DMS53 treated with DMSO at 0.1 percent for 48 hours (cell line): ENCODE results near the gene CRTC3.
"Not testable (repeated sequence)": the region's sequence is repeated elsewhere in the genome, so short reads cannot be mapped to it uniquely, and the experiment has no call there.

ENCODE experiments used
- DNase-seq: peaks from one replicate; lab custom pipeline; 2025; ENCODE audit not compliant: unreplicated experiment; lab: John Stamatoyannopoulos, UW

CRTC3 gene

DNA sequence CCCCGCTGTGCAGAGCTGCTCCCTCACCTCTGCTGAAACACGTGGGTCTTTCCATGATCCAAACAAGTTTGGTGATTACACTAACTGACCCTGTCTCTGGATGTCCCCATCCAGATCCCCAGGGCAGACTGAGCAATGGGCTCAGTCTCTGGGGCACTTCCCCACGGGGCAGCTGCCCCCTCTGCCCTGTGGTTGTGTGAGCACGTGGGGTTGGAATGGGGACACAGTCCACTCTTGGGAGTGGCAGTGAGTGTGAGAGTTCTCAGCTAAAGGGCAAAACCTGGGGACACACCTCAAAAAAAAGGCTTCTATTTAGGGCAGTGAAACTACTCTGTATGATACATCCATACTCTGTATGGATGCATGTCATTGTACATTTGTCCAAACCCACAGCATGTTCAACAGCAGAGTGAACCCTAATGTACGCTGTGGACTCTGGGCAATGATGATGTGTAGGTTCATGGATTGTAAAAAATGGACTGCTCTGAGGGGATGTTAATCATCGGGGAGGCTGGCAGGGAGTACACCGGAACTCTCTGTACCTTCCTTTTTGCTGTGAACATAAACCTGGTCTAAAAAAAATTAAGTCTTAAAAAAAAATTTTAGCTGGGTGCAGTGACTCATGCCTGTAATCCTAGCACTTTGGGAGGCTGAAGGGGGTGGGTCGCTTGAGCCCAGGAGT, 137.5 kb downstream of the CRTC3 start:
- DNase-seq = no peak

DNA sequence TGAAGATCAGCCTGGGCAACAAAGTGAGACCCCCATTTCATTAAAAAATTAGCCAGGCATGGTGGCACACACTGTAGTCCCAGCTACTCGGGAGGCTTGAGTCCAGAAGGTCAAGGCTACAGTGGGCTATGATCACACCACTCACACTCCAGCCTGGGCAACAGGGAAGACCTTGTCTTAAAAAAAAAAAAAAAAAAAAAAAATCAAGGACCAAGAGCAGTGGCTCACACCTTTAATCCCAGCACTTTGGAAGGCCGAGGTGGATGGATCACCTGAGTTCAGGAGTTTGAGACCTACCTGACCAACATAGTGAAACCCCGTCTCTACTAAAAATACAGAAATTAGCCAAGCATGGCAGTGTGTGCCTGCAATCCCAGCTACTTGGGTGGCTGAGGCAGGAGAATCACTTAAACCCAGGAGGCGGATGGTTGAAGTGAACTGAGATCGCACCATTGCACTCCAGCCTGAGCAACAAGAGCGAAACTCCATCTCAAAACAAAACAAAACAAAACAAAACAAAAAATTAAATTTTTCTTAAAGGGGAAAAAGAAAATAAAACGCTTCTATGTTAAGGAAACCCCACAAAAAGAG, 138.1 kb downstream of the CRTC3 start:
- DNase-seq = not testable (repeated sequence)

DNA sequence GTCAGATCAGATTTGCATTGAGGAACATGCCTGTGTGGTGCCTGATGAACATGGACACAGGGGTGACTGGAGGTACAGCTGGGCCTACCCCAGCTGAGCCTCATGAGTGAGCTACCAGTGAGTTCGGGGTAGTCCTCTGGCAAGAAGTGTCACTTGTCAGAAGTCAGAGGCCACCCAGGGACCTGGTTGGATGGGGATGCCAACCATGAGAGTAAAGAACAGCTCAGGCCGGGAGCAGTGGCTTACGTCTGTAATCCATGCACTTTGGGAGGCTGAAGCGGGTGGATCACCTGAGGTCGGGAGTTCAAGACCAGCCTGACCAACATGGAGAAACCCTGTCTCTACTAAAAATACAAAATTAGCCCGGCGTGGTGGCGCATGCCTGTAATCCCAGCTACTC, 140.9 kb downstream of the CRTC3 start:
- DNase-seq = not testable (repeated sequence)

DNA sequence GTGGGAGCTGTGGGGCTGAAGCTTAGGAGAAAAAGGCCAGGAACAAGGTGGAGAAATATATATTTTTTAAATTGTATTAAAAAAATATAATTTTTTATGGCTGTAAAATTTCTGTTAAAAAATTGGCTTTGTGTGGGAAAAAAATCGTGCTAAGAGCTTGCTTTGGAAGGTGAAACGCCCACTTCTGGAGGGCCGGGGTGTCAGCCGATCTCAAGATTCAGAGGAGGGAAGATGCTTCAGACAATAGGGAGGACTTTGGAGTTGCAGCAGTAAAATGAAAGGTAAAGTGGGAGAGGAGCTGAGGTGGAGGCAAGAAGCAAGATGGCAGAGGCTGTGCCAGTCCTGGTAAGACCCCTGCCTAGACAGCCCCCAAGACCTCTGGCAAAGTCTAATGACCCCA, 141.5 kb downstream of the CRTC3 start:
- no peak for DNase-seq

DNA sequence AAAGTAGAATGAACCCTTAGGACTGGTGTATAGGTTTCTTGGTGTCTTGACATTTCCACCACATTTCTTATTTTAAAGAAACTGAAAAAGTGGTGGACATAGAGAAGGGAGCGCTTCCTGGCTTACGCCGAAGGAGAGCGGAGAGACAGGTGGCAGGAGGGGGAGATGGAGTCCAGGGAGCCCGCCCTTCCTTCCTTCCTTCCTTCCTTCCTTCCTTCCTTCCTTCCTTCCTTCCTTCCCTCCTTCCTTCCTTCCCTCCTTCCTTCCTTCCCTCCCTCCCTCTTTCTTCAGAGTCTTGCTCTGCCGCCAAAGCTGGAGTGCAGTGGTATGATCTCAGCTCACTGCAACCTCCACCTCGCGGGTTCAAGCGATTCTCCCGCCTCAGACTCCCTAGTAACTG, 143.6 kb downstream of the CRTC3 start:
- not testable (repeated sequence) for DNase-seq

DNA sequence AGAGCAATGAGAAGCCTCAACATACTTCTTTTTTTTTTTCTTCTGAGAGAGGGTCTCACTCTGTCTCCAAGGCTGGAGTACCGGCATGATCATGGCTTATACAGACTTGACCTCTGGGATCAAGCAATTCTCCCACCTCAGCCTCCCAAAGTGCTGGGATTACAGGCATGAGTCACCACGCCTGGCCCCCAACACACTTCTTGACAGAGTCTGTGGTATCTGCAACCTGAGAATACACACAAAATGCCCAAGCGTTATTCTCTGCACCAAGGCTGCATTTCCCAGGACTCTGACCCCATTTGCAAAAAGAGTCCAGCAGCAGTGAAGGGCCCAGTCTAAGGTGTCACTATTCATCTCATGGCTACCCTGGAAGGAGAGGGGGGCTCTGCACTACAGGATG, 144.8 kb downstream of the CRTC3 start:
- DNase-seq = no peak

DNA sequence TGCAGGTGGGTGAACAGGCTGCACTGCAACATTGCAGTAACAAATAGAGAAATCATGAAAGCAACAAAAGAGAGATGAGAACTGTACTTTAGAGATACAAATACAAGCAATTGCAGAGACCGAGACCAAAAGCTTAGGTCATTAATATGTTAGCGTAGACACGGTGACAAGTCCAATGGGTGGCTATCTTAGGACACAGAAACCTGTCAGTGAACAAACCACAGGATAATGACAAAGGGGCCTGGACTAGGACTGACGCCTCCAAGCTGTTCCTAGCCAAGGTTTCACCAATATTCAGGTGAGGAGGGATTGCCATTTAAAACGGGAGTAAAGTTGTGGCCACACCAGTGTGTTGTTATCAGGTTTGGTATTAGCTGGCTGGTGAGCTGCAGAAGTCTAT, 145.7 kb downstream of the CRTC3 start:
- no peak for DNase-seq

DNA sequence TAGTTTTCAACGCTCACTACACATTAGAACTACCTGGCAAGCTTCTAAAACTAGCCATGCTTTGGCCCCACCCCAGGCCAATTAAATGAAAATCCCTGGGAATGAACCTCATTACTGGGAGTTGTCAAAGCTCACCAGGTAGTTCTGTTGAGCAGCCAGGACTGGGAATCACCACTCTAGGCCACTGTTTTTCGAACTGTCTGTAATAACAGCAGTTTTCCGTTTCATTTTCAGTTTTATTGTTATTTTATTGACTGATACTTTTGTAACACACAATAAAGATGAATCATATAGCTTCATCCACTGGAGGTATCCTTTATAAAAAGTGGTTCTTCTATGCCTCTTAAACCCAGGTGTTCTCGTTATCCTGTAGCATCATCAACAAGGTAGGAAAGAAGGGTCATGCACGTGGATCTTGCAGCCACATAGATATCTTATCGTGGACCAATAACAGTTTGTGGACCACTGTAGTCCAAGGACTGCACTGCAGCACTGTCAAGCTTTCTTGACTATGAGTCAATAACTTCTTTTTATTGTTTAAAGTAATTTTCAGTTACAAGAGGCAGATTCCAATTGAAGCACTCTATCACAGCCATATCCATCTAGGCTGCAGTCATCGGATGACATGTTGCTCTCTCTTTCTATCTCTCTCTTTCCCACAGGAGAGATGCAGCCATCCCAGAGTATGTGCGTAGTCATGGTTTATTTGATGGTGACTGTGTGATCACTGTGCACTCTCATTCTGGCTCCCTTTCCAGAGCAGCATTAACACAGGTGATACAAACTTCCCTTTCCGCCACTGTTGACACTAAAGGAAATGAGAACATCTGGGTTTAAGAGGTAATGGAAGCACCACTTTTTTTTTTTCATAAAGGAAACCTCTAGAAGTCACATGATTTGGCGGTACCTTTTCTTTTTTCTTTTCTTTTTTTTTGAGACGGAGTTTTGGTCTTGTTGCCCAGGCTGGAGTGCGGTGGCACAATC, 148.4 kb downstream of the CRTC3 start:
- no peak for DNase-seq

DNA sequence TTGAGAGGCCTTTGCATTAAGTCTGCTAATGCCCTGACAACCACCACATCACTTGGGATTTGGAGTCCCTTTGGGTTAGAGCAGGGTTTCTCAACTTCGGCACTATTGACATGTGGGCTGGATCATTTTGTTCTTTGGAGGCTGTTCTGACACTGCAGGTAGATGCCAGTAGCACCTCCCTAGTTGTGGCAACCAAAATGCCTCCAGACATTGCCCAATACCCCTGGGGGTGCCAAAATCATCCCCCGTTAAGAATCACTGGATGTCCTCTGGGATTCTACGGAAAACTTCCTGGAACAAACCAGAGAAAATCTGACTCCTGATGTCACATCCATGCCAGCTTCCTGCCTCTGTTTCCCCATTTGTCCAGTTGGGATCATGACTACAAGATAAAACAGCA, 150.2 kb downstream of the CRTC3 start:
- DNase-seq = no peak

DNA sequence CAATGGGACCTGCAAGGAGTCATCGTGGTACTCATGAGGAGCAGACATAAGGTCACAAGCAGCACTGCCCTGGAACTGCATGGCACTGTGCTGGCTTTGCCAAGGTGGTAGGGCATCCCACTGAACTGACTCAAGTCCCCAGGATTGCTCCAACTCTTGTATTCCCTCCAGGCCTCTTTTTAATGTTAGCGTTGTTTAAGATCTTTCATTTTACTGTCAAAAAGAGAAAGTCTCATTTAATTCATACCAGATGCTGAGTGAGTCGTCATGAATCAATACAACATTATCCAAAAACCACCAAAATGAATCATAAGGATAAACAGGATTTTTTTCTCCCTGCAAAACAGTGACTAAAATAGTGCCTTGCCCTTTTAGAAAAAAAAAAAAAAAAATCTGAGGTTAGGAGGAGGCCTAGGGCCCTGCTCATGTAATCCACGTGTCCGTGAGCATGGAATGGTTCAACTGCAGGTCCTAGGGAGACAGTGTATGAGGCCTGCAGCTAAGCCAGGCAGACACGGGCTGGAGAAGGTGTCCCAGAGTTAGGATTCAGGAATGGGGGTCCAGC, 150.7 kb downstream of the CRTC3 start:
- no peak for DNase-seq

DNA sequence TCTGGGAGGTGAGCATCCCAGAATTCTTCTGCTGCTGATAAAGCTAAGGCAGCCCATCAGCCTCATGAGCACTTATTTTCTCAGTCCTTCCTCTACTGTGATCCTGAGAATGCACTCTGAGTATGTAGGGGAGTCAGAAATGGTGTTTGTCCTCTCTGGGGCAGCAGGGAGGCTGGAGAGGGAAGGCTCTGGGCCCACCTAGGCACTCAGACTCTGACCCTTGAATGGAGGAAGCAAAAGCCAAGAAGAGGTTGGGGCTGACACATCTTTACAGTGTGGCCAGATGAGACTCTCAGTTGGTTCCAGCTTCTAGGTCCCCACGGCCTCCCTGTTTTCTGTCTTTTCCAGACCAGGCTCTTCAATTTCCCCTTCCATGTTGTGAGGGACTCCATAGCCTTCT, 151.3 kb downstream of the CRTC3 start:
- DNase-seq = no peak

DNA sequence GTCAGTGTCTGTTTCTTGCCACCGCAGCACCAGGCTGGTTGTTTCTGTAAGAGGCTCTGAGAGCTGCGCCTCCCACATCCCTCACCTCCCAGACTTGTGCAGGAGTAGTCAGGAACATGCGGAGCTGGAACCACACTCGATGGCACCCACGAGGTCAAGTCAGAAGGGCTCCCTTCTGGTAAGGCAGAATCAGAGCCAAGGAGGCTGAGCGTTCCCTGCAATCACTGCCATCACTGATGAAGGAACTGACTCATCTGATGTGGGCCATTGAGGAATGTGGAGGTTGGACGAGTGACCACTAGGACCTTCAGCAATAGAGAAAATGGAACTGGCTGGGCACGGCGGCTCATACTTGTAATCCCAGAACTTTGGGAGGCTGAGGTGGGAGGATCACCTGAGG, 151.8 kb downstream of the CRTC3 start:
- no peak for DNase-seq

DNA sequence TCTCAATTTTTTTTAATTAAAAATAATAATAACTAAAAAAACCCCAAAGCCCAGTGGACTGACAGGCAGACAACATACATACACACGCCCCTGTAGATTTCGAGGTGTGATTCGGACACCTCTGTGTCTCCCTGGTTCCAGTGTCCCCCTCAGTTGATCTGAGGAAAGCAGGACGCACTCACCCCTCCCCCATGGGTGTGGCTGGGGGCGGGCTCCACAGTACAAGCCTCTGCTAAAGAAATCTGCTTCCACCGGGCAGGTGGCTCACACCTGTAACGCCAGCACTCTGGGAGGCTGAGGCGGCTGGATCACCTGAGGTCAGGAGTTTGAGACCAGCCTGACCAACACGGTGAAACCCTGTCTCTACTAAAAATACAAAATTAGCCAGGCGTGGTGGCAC, 153.6 kb downstream of the CRTC3 start:
- DNase-seq = no peak

DNA sequence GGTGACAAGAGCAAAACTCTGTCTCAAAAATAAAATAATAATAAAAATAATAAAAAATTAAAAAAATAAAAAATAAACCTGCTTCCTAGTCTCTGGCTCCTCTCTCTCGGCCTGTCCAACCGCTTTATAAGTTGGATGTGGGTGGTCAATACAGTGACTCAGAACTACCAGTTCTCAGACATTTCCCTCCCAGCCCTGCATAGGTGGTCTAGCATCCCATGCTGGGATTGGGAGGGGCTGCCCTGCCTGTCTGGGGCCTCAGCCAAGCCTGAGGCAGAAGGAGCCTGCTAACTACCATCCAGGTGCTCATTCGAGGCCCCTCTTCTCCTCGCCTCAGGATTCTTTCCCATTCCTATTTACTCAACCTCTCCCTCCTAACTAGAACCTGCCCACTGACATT, 154.2 kb downstream of the CRTC3 start:
- no peak for DNase-seq

DNA sequence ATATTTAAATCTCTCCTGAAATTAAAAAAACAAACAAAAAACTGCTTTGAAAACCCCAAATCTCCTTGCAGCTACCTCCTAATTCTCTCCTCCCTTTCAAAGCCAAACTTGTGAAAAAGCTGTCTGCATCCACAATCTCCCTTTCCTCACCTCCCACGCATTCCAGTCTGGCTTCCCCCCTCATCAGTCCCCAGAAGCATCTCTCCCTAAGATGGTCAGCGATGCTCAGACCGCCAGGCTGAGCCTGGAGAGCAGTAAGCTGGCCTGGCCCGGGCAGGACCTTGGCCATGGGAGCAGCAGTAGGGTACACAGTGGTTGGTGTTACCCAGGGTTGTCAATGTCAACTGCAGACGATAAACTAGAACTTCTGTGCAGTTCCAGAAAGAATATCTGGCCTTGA, 154.6 kb downstream of the CRTC3 start:
- DNase-seq = no peak

DNA sequence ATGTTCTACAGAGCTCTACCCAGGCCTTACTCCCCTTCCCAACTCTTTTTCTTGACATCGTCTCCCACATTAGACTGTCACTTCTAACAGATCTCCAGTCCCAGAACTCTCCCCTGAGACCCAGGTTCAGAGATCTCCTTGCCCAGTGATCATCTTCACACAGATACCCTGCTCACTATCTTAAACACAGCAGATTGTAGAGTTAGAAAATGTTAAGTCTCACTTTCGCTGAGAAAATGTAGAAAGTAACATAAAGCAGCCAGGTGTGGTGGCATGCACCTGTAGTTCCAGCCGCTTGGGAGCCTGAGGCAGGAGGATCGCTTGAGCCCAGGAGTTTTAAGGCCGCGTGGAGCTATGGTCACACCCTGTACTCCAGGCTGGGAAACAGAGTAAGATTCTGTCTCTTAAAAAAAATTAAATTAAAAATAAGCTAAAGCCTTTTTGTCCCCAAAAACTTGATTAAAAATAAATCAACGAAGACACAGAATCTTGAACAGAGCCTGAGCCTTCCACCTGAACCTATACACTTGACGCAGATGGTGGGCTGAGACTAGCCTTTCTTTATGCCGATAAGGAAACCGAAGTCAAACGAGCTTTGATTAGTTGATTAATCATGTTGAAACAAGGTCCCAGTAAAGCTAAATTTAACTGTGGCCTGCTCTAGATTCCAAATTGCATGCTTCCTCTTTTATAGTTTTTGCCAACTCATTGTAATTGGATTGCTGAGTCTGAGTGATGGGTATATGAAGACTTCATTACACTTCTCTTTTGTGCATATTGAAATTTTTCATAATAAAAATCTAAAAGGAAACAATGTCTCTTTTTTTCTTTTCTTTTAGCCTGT, 156.1 kb downstream of the CRTC3 start:
- no peak for DNase-seq

DNA sequence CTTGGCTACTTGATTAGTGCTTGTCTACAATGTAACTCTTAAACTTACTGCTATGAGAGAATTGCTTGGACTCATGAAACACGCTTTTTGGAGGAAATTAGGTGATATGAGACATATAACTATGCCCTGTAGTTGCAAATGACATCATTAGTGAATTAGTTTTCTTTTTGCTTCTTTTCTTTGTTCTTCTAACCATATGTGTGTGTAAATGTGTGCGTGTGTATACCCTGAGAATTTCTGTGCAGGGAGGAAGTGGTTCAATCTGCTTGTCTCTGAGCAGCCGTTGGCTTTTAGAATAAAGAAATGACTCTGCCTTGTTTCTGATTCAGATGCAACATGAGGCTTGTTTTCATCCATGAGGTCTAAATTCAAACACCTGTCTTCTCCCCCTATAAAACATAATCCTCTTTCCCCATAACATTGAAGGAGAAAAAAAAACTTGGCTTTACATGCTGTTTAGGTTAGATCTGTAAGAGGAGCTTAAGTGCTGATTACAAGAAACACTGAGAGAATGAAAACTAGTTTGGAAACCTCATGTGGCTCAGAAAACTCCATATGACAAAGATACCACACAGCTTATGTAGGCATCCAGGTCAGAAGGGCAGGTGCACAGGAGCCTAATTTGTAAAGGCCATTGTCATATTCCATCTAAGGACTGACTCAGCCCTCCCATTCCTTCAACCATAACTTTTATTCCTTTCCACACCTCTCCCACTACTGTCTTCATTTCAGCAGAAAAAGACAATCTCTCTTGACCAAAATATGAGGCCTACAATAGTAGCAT, 156.9 kb downstream of the CRTC3 start:
- no peak for DNase-seq

DNA sequence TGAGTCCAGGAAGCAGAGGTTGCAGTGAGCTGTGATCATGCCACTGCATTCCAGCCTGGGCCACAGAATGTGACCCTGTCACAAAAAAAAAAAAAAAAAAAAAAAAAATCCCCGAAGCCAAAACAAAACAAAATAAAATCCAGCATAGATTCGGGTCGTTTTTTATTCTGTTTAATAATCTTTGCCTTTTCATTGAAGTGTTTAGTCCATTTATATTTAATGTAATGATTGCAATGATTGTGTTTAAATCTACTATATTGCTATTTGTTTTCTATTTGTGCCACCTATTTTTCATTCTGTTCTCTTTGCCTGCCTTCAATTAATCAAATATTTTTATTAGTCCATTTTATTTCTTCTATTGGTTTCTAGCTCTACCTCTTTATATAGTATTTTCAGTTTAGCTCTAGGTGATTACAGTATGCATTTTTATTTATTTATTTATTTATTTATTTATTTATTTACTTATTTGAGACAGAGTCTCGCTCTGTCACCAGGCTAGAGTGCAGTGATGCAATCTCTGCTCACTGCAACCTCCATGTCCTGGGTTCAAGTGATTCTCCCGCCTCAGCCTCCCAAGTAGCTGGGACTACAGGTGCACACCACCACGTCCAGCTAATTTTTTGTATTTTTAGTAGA, 159.7 kb downstream of the CRTC3 start:
- DNase-seq = not testable (repeated sequence)

DNA sequence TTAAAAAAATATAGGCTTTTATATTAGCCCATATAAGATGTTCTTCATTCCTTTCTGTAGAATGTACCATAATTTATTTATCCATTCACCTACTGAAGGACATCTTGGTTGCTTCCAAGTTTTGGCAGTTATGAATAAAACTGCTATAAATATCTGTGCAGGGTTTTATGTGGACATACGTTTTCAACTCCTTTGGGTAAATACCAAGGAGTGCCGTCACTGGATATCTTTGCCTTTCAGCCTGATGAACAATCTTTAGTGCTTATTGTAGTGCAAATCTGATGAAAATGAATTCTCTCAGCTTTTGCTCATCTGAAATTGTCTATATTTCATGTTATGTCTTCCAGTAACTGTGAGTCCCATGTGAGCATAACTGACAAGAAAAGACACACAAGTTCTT, 160.9 kb downstream of the CRTC3 start:
- DNase-seq = no peak
